Measurements from ENCODE around the gene UROC1.

UROC1 gene

GRCh38 chr3:126529585-126530170 is 12.1 kb upstream of the UROC1 start:
- no peak for DNase-seq

- no peak for DNase-seq
Measured at GRCh38 chr3:126528800-126529541, 11.4 kb upstream of the UROC1 start.

GRCh38 chr3:126528419-126528799 is 10.8 kb upstream of the UROC1 start:
- no peak for DNase-seq

- no peak for DNase-seq
Measured at GRCh38 chr3:126527455-126528211, 10.1 kb upstream of the UROC1 start.

- no peak for DNase-seq
Measured at GRCh38 chr3:126527006-126527405, 9.4 kb upstream of the UROC1 start.

- no peak for DNase-seq
Measured at GRCh38 chr3:126526668-126527005, 9.1 kb upstream of the UROC1 start.

- no peak for DNase-seq
Measured at GRCh38 chr3:126525853-126526667, 8.5 kb upstream of the UROC1 start.

- DNase-seq = no peak
Measured at GRCh38 chr3:126525091-126525852, 7.7 kb upstream of the UROC1 start.

GRCh38 chr3:126524429-126524988 is 6.9 kb upstream of the UROC1 start:
- DNase-seq = no peak

GRCh38 chr3:126523745-126524428 is 6.3 kb upstream of the UROC1 start, which contains the start of gene CHST13:
Gene CHST13, plus strand, starts transcription at chr3:126524155. Its CDS starts 178 bp downstream, at chr3:126524333.
- DNase-seq = no peak

- peak; percentile 59 for DNase-seq
Measured at GRCh38 chr3:126522363-126522788, 4.8 kb upstream of the UROC1 start.

GRCh38 chr3:126521122-126521891 is 3.7 kb upstream of the UROC1 start:
- DNase-seq = no peak

- no peak for DNase-seq
Measured at GRCh38 chr3:126519506-126520455, 2.2 kb upstream of the UROC1 start.

GRCh38 chr3:126518779-126519177 is 1.2 kb upstream of the UROC1 start:
- no peak for DNase-seq

GRCh38 chr3:126517986-126518778 is 609 bp upstream of the UROC1 start:
- DNase-seq = no peak

GRCh38 chr3:126516936-126517290 is 660 bp downstream of the UROC1 start:
- DNase-seq = no peak

GRCh38 chr3:126516152-126516935 is 1.2 kb downstream of the UROC1 start:
- no peak for DNase-seq

Data from activated CD4-positive, CD25-positive, alpha-beta regulatory T cell treated with anti-CD3 and anti-CD28 coated beads, Interleukin-2, amount 50 U/mL, for 72 hours (primary cell).